Esophagus muscularis mucosa (tissue), 4 donors: Measurements from ENCODE around the gene CMTM2.

ENCODE experiments used
- CTCF ChIP-seq, 3 experiments: fragments of 200-600 bp in 2 of 3; fragments of 450-650 bp in 1 of 3; sonication (generic) in 2 of 3; IDR thresholded peaks; one replicate each; pipeline ENCODE4 v1.5.1; 2017 to 2019; ENCODE audit warnings: antibody characterized with exemption in 3 of 3, mild to moderate bottlenecking in 2 of 3, moderate library complexity in 1 of 3
- EP300 ChIP-seq: sonication (generic); formaldehyde crosslinking; IDR thresholded peaks from one replicate; pipeline ENCODE4 v1.6.1; 2017; ENCODE audit warnings: antibody characterized with exemption
- POLR2A ChIP-seq: fragments of 450-650 bp; IDR thresholded peaks from one replicate; pipeline ENCODE4 v1.6.1; 2017; ENCODE audit warnings: antibody characterized with exemption, moderate library complexity, mild to moderate bottlenecking, low read depth
- POLR2AphosphoS5 ChIP-seq, 2 donors: sonication (generic); formaldehyde crosslinking; IDR thresholded peaks; one replicate each; pipeline ENCODE4 v1.6.1; 2017; ENCODE audit warnings: antibody characterized with exemption in 2 of 2

GRCh38 chr16:66617010-66617434 is 37.8 kb downstream of the CMTM2 start:
- TF ChIP-seq CTCF (IDR thresholded peaks at IDR 0.05) (no peak), POLR2A (no peak), POLR2AphosphoS5 (IDR thresholded peaks at IDR 0.05) (no peak), EP300 (no peak)
